IMR-90 (cell line): Measurements from ENCODE around the gene NXPE3. TPM values are rescaled to one million over a fixed set of nuclear protein-coding genes. Genes with fewer than 3 reads are reported as not detected.

Source experiments
- ATAC-seq: fragments of 200-7000 bp; cut with Tn5 transposase; 2 replicates; pipeline ENCODE4 v1.9.1; 2020; ENCODE audit warnings: low read depth, mild to moderate bottlenecking, moderate library complexity
- BruUV-seq: library from RNA; stranded (reverse); fragments of 400-500 nt; replicated peaks from 2 replicates; lab custom pipeline; 2021; lab: Mats Ljungman, UMichigan
- CTCF ChIA-PET: fragments of 300-600 bp; formaldehyde crosslinking; extraction: SDS; loops from one replicate; lab custom pipeline; 2021; ENCODE audit warnings: antibody characterized with exemption; lab: Yijun Ruan, JAX
- POLR2A ChIA-PET: fragments of 300-600 bp; sonication (Branson Sonifier 250); formaldehyde crosslinking; loops from one replicate; lab custom pipeline; 2022; ENCODE audit warnings: antibody characterized with exemption; ENCODE audit not compliant: unreplicated experiment; lab: Charles Lee
- DNase-seq: peaks from one replicate; pipeline ENCODE4 v3.0.0; 2013
- H2AFZ ChIP-seq: replicated peaks from 2 replicates; pipeline ENCODE3; 2013; ENCODE audit warnings: low read length, mild to moderate bottlenecking; ENCODE audit not compliant: poor library complexity
- H2AK5ac ChIP-seq: 2 replicates; pipeline ENCODE4 v1.6.1; 2013; ENCODE audit warnings: low read depth, low read length, inconsistent platforms
- H2AK9ac ChIP-seq: replicated peaks from 2 replicates; pipeline ENCODE3; 2013; ENCODE audit warnings: mild to moderate bottlenecking, low read depth, low read length, moderate library complexity; ENCODE audit not compliant: poor library complexity
- H2BK120ac ChIP-seq: 2 replicates; pipeline ENCODE4 v1.6.1; 2013; ENCODE audit warnings: low read depth, low read length, inconsistent platforms
- H2BK15ac ChIP-seq: 3 replicates; pipeline ENCODE4 v1.6.1; 2013; ENCODE audit warnings: low read depth, low read length, inconsistent platforms
- H2BK20ac ChIP-seq: 2 replicates; pipeline ENCODE4 v1.6.1; 2013; ENCODE audit warnings: low read depth, mild to moderate bottlenecking, inconsistent platforms, low read length, moderate library complexity
- H2BK5ac ChIP-seq: 2 replicates; pipeline ENCODE4 v1.6.1; 2013; ENCODE audit warnings: mild to moderate bottlenecking, low read depth, low read length, inconsistent platforms; ENCODE audit not compliant: poor library complexity, severe bottlenecking
- H3K14ac ChIP-seq: replicated peaks from 2 replicates; pipeline ENCODE4 v1.6.1; 2013; ENCODE audit warnings: low read depth, low read length, inconsistent platforms
- H3K18ac ChIP-seq: 2 replicates; pipeline ENCODE4 v1.6.1; 2013; ENCODE audit warnings: low read depth, low read length, control low read depth
- H3K23ac ChIP-seq: 2 replicates; pipeline ENCODE4 v1.6.1; 2013; ENCODE audit warnings: low read depth, low read length, inconsistent platforms
- H3K27ac ChIP-seq: 2 replicates; pipeline ENCODE4 v1.5.1; 2013; ENCODE audit warnings: mild to moderate bottlenecking, control low read depth, low read length; ENCODE audit not compliant: insufficient read depth
- H3K27me3 ChIP-seq: 2 replicates; pipeline ENCODE4 v1.6.1; 2013; ENCODE audit warnings: low read length; ENCODE audit not compliant: control insufficient read depth, insufficient read depth
- H3K36me3 ChIP-seq: 2 replicates; pipeline ENCODE4 v1.6.1; 2013; ENCODE audit warnings: low read length, mixed read lengths; ENCODE audit not compliant: control insufficient read depth, insufficient read depth
- H3K4ac ChIP-seq: 2 replicates; pipeline ENCODE4 v1.6.1; 2013; ENCODE audit warnings: low read depth, low read length, inconsistent platforms
- H3K4me1 ChIP-seq: 2 replicates; pipeline ENCODE4 v1.6.1; 2013; ENCODE audit warnings: low read length, mixed read lengths; ENCODE audit not compliant: control insufficient read depth, insufficient read depth
- H3K4me2 ChIP-seq: 2 replicates; pipeline ENCODE4 v1.6.1; 2013; ENCODE audit warnings: low read depth, mild to moderate bottlenecking, control low read depth, low read length, moderate library complexity
- H3K4me3 ChIP-seq: 2 replicates; pipeline ENCODE4 v1.5.1; 2013; ENCODE audit warnings: low read depth, mild to moderate bottlenecking, control low read depth, low read length, moderate library complexity; ENCODE audit not compliant: insufficient read depth
- H3K56ac ChIP-seq: 2 replicates; pipeline ENCODE4 v1.6.1; 2013; ENCODE audit warnings: low read length, inconsistent platforms; ENCODE audit not compliant: insufficient read depth; ENCODE audit errors: extremely low read depth
- H3K79me1 ChIP-seq, 2 experiments: 2 replicates each; pipeline ENCODE4 v1.6.1; 2013; ENCODE audit warnings: low read length in 2 of 2, inconsistent platforms in 1 of 2, low read depth in 1 of 2
- H3K9ac ChIP-seq: 2 replicates; pipeline ENCODE4 v1.6.1; 2013; ENCODE audit warnings: low read depth, low read length, control low read depth
- H3K9me1 ChIP-seq: 2 replicates; pipeline ENCODE4 v1.6.1; 2013; ENCODE audit warnings: low read length, inconsistent platforms; ENCODE audit not compliant: insufficient read depth
- H3K9me3 ChIP-seq: 2 replicates; pipeline ENCODE4 v1.6.1; 2013; ENCODE audit warnings: low read length; ENCODE audit not compliant: control insufficient read depth, insufficient read depth
- H4K20me1 ChIP-seq: 2 replicates; pipeline ENCODE4 v1.6.1; 2013; ENCODE audit warnings: low read length, inconsistent platforms; ENCODE audit not compliant: insufficient read depth
- H4K5ac ChIP-seq: 2 replicates; pipeline ENCODE4 v1.6.1; 2013; ENCODE audit warnings: mild to moderate bottlenecking, low read depth, low read length, control low read depth
- H4K8ac ChIP-seq, 2 experiments: 2 replicates each; pipeline ENCODE4 v1.6.1; 2013; ENCODE audit warnings: low read depth in 2 of 2, low read length in 2 of 2, control low read depth in 1 of 2, inconsistent platforms in 1 of 2
- H4K91ac ChIP-seq: 2 replicates; pipeline ENCODE4 v1.6.1; 2013; ENCODE audit warnings: low read depth, low read length, inconsistent platforms; ENCODE audit not compliant: insufficient read depth
- MAFK ChIP-seq: IDR thresholded peaks from 2 replicates; pipeline ENCODE4 v1.6.1; 2012; ENCODE audit warnings: low read depth, low read length, improper control_type of control experiment
- MAZ ChIP-seq: IDR thresholded peaks from 2 replicates; pipeline ENCODE4 v1.6.1; 2012; ENCODE audit warnings: low read depth, mild to moderate bottlenecking, low read length, improper control_type of control experiment, moderate library complexity, borderline replicate concordance
- MXI1 ChIP-seq: IDR thresholded peaks from 2 replicates; pipeline ENCODE4 v1.6.1; 2012; ENCODE audit warnings: low read depth, mild to moderate bottlenecking, low read length, moderate library complexity, borderline replicate concordance
- NFE2L2 ChIP-seq: fragments of 150-350 bp; IDR thresholded peaks from 2 replicates; pipeline ENCODE4 v1.6.1; 2016; ENCODE audit warnings: low read depth, mild to moderate bottlenecking, low read length
- RCOR1 ChIP-seq: IDR thresholded peaks from 2 replicates; pipeline ENCODE4 v1.6.1; 2012; ENCODE audit warnings: mild to moderate bottlenecking, low read length, improper control_type of control experiment; ENCODE audit not compliant: insufficient replicate concordance
- WGBS, 2 experiments: methylation state at CpG; one replicate each; pipeline versions ENCODE4 v1.1.5 to v1.1.7; 2013; ENCODE audit warnings: missing lambda C conversion rate in 2 of 2; ENCODE audit not compliant: insufficient read length in 1 of 2; ENCODE audit errors: extremely low coverage in 2 of 2; 5-methylcytosine and 5-hydroxymethylcytosine counted together
- dilution Hi-C: fragments of 300-500 bp; cut with HindIII; formaldehyde crosslinking; loops from one replicate; pipeline ENCODE4 v1.14.3; 2018; ENCODE audit warnings: low sequenced_read_pairs; ENCODE audit not compliant: unreplicated experiment
- in situ Hi-C: fragments of 300-500 bp; cut with MboI; formaldehyde crosslinking; loops from 3 replicates; pipeline ENCODE4 v1.14.3; 2019; ENCODE audit warnings: low sequenced_read_pairs, inconsistent platforms, mixed read lengths
- intact Hi-C: fragments of 100-400 bp; cut with micrococcal nuclease; formaldehyde crosslinking; loops from 2 replicates; pipeline ENCODE4 v1.10.0; 2022
- polyA plus RNA-seq, 3 experiments: library from polyadenylated mRNA; depleted of rRNA; stranded (reverse); fragments of >200 nt; gene quantifications; 2 replicates each; pipeline ENCODE4 v1.2.3, GENCODE V29; 2012; ENCODE audit warnings: low replicate concordance in 1 of 3
- total RNA-seq: library from RNA; depleted of rRNA; stranded (reverse); fragments of >200 nt; gene quantifications from 2 replicates; pipeline ENCODE4 v1.2.3, GENCODE V29; 2012; rRNA removed
- TF ChIP-seq, protein P1 (sequence below): fragments of 150-350 bp; IDR thresholded peaks from 2 replicates; pipeline ENCODE4 v1.6.1; 2017; ENCODE audit warnings: mild to moderate bottlenecking, antibody characterized with exemption, low read length, low read depth

NXPE3 gene
- total and polyA plus RNA-seq, 2 of the 4 experiments (the other 2 are of a cell fraction): 20.0 to 23.8 TPM

DNA sequence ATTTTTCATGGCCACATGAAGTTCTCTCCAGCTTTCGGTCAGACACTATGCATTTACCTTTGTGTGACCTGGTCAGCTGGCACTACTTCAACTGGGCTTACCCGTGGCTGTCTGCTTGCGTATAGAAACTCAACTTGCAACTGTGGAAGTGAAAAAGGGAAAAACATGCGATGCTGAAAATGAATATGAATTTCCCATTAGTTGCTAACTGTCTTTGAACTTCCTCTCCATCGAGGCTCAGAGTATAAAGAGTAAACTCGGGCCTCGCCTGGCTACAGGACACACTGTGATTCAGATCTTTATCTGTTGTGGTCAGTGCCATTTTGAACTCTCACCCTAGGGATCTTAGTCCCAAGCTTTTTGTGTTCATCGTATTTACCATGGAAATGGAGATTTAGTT is 97.1 kb downstream of the NXPE3 start:
- WGBS, 2 experiments: 60% methylated on average over 1 of the region's 8 CpGs; no CpG with 5 or more reads in 1 of the 2 experiments
- in situ Hi-C loops (no loop called here), intact Hi-C loops (no loop called here), dilution Hi-C loops (no loop called here)
- CTCF ChIA-PET: no interaction called here
- Histone ChIP-seq H4K5ac (no peak overlapping the region), H3K27me3 (no peaks in the 10 kb centered on the region), H3K9ac (no peak overlapping the region), H3K4me3 (no peak overlapping the region), H3K27ac (no peak overlapping the region), H2BK20ac (no peak overlapping the region), H2BK15ac (no peak overlapping the region), H2AK9ac (no peak overlapping the region), H3K9me3 (no peaks in the 10 kb centered on the region), H3K4me2 (no peak overlapping the region), H3K23ac (no peak overlapping the region), H2BK120ac (no peak overlapping the region), H3K4ac (no peak overlapping the region), H2BK5ac (no peak overlapping the region), H3K4me1 (peaks cover 6% of the 10 kb centered on the region), H4K91ac (no peak overlapping the region), H3K36me3 (no peaks in the 10 kb centered on the region), H3K56ac (no peak overlapping the region), H3K18ac (no peak overlapping the region), H3K14ac (0 out of 2 replicates have a peak overlapping the region, but pooled peaks have one; percentile 58), H4K20me1 (no peaks in the 10 kb centered on the region), H2AFZ (no peak overlapping the region), H3K9me1 (0 out of 2 replicates have a peak, but pooled peaks cover 6% of the 10 kb centered on the region), H3K79me1 (no peaks in the 10 kb centered on the region), H2AK5ac (peak overlapping the region; percentile 37; the same call in 1 of the 2 replicates), H4K8ac (no peak overlapping the region)
- BruUV-seq: no TSS peak
- DNase-seq (no peak), ATAC-seq (no peak)
- POLR2A ChIA-PET: no interaction called here
- TF ChIP-seq MAFK (no peak), NFE2L2 (no peak), RCOR1 (no peak), MXI1 (no peak), MAZ (no peak)
- TF ChIP-seq, protein P1, sequence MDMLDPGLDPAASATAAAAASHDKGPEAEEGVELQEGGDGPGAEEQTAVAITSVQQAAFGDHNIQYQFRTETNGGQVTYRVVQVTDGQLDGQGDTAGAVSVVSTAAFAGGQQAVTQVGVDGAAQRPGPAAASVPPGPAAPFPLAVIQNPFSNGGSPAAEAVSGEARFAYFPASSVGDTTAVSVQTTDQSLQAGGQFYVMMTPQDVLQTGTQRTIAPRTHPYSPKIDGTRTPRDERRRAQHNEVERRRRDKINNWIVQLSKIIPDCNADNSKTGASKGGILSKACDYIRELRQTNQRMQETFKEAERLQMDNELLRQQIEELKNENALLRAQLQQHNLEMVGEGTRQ: no peak

Other genes with a start within 250 kb of the NXPE3 start
- gene TRMT10C, start 217.3 kb upstream of the NXPE3 start, total RNA-seq: 17.0 and 27.2 TPM in 2 replicates
- gene TRMT10C, start 217.3 kb upstream of the NXPE3 start, polyA plus RNA-seq (2012; rRNA removed): 11.6 and 13.6 TPM in 2 replicates
- gene PCNP, start 205.0 kb upstream of the NXPE3 start, total RNA-seq: 34.6 and 87.5 TPM in 2 replicates
- 39.5 and 53.2 TPM in 2 replicates for gene PCNP, start 205.0 kb upstream of the NXPE3 start, polyA plus RNA-seq (2012; rRNA removed)
- 17.2 and 25.8 TPM in 2 replicates for gene ZBTB11, start 102.1 kb upstream of the NXPE3 start, total RNA-seq
- gene ZBTB11, start 102.1 kb upstream of the NXPE3 start, polyA plus RNA-seq (2012; rRNA removed): 5.4 and 6.0 TPM in 2 replicates
- gene RPL24, start 92.5 kb upstream of the NXPE3 start, total RNA-seq: 953 and 1,539 TPM in 2 replicates
- gene RPL24, start 92.5 kb upstream of the NXPE3 start, polyA plus RNA-seq (2012; rRNA removed): 764 and 1,054 TPM in 2 replicates
- gene CEP97, start 54.6 kb upstream of the NXPE3 start, total RNA-seq: 21.9 TPM in 2 replicates
- 1.2 and 2.0 TPM in 2 replicates for gene CEP97, start 54.6 kb upstream of the NXPE3 start, polyA plus RNA-seq (2012; rRNA removed)
- gene NFKBIZ, start 70.3 kb downstream of the NXPE3 start, total RNA-seq: 35.0 and 43.0 TPM in 2 replicates
- 40.9 and 56.2 TPM in 2 replicates for gene NFKBIZ, start 70.3 kb downstream of the NXPE3 start, polyA plus RNA-seq (2012; rRNA removed)